ENCODE results near the gene CXCR6.

CXCR6 gene

GRCh38 chr3:45922950-45923590 is 20.2 kb upstream of the CXCR6 start:
- DNase-seq, result no peak

DNA sequence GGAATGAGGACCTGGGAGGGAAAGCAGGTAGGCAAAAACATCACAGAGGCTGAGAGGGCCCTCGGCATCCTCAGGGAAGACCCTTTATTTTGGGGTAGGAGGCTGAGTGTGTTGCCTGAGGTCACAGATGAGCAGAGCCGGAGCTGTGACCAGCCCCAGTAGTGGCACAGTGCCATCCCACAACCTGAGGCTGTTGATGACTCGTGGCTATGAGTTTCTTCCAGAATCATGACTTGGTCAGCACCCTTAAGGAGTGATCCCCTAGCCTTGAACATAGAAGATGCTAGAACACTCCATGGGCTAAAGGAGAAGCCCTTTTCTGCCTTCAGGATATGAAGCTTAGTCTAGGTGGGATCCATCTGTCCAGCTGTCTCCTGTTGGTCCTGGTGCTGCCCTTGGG is 19.5 kb upstream of the CXCR6 start:
- DNase-seq, result no peak

GRCh38 chr3:45927881-45928280 is 15.4 kb upstream of the CXCR6 start:
- no peak for DNase-seq

- peak; percentile 71 for DNase-seq
Measured at GRCh38 chr3:45929042-45929679, 14.1 kb upstream of the CXCR6 start.

DNA sequence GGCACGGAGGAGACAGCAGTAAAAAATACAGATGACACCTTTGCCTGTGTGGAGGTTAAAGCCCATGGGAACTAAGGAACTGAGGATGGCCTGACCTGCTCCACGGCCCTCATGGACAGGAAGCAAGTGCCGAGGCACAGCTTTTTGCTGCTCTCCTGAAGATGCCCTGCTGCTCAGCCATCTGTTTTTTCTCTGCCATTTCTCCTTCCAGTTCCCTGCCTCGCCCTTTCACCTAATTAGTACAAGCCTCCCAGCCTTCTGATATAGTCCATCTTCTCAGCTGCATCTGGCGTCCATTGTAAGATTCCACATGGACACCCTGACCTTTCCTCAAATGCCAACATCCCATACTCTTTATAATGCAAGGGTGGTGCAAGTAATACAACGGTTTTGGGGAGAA is 11.8 kb upstream of the CXCR6 start:
- peak; percentile 69 for DNase-seq

DNA sequence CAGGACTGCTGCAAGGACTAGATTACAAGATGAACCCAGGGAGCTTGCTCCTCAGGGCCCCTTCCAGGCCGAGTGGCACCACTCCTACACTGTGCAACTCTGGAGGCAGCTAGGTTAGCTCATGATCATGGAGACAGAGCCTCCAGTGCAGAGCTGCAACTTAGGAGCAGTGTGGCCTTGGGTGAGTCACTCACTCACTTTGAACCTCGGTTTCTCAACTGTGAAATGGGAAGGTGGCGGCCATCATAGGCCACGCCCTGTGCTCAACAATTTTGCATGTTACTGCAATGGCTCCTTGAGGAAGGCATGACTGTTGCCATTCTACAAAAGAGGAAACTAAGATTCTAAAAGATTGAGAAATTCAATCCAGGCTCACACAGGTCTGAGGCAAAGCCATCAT is 11.2 kb upstream of the CXCR6 start:
- DNase-seq, result no peak

- no peak for DNase-seq
Measured at GRCh38 chr3:45933591-45933990, 9.7 kb upstream of the CXCR6 start.

GRCh38 chr3:45936261-45936660 is 7.0 kb upstream of the CXCR6 start:
- no peak for DNase-seq

- no peak for DNase-seq
Measured at GRCh38 chr3:45937206-45938042, 5.8 kb upstream of the CXCR6 start.

DNA sequence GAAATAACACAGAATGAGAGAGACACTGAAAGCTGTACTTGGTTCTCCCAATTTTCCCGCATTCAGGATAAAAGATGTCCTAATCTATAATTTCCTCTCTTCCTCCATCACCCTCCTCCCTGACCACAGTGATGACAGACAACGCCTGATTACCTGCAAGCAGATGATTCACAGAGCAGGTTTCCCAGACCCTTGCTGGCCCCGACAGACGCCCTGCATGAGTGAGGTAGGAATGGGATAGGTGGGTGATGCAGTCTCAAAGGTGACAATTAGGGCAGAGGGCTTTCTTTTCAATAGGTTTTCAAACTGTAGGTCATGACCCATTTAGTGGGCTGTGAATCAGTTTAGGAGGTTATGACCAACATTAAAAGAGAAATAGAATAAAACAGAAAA is 5.2 kb upstream of the CXCR6 start:
- no peak for DNase-seq

GRCh38 chr3:45938864-45939263 is 4.4 kb upstream of the CXCR6 start:
- peak; percentile 96 for DNase-seq

- no peak for DNase-seq
Measured at GRCh38 chr3:45939341-45939771, 3.9 kb upstream of the CXCR6 start.

- no peak for DNase-seq
Measured at GRCh38 chr3:45940004-45940780, 3.1 kb upstream of the CXCR6 start.

GRCh38 chr3:45940781-45941365 is 2.4 kb upstream of the CXCR6 start:
- DNase-seq, result no peak

GRCh38 chr3:45942051-45942825 is 1.0 kb upstream of the CXCR6 start:
- no peak for DNase-seq

- no peak for DNase-seq
Measured at GRCh38 chr3:45944830-45945620, 1.8 kb downstream of the CXCR6 start.

GRCh38 chr3:45946307-45946706 is 3.0 kb downstream of the CXCR6 start:
- DNase-seq, result no peak

- DNase-seq, result no peak
Measured at GRCh38 chr3:45946875-45947274, 3.6 kb downstream of the CXCR6 start.

- no peak for DNase-seq
Measured at GRCh38 chr3:45947361-45947760, 4.1 kb downstream of the CXCR6 start.

GRCh38 chr3:45948311-45948781 is 5.1 kb downstream of the CXCR6 start:
- no peak for DNase-seq

GRCh38 chr3:45948881-45949280 is 5.6 kb downstream of the CXCR6 start:
- no peak for DNase-seq
